Measurements from ENCODE around the gene CADPS2.

CADPS2 gene

DNA sequence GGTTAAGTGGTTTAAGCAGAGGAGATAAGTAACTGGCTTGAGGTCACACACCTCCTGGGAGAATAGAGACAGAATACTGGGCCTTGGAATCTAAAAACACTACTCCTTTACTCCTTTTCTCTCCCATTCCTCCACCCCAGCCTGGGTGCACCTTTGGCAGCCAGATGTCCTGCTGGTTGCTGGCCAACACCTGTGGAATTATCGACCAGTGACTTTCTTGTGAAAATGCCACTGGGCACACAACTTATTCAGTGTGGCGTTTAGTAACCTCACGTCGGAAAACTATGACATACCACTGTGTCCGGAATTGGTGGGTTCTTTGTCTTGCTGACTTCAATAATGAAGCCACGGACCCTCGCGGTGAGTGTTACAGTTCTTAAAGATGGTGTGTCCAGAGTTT lies 213.7 kb downstream of the CADPS2 start:
- Histone ChIP-seq H3F3A (ENCODE audit: low read depth) (no peaks in the 10 kb centered on the region), H3K79me2 (ENCODE audit: insufficient read depth, low read length) (no peaks in the 10 kb centered on the region), H3K4me2 (ENCODE audit: low read depth, low read length, poor library complexity, severe bottlenecking) (no peak overlapping the region), H3K4me3 (ENCODE audit: low read length, poor library complexity, severe bottlenecking) (no peak overlapping the region), H2AFZ (ENCODE audit: low read length) (no peak overlapping the region), H3K9ac (ENCODE audit: low read depth, low read length, poor library complexity, severe bottlenecking) (no peak overlapping the region), H3K36me3 (ENCODE audit: insufficient read depth, low read length) (no peaks in the 10 kb centered on the region), H3K4me1 (ENCODE audit: insufficient read depth, low read length, poor library complexity, severe bottlenecking) (no peaks in the 10 kb centered on the region), H3K9me2 (replicated peaks; ENCODE audit: low read depth, low read length) (no peaks in the 10 kb centered on the region), H3K27me3 (ENCODE audit: insufficient read depth, low read length, poor library complexity, severe bottlenecking) (no peaks in the 10 kb centered on the region), H3K9me3 (ENCODE audit: insufficient read depth, low read depth, low read length) (no peaks in the 10 kb centered on the region; the same call in 1 of the 2 replicates), H4K20me1 (ENCODE audit: insufficient read depth, low read length, poor library complexity, severe bottlenecking) (no peaks in the 10 kb centered on the region)
- TF ChIP-seq EZH2phosphoT487 (IDR thresholded peaks at IDR 0.05; ENCODE audit: borderline replicate concordance), result no peak
- TF ChIP-seq, protein P1, sequence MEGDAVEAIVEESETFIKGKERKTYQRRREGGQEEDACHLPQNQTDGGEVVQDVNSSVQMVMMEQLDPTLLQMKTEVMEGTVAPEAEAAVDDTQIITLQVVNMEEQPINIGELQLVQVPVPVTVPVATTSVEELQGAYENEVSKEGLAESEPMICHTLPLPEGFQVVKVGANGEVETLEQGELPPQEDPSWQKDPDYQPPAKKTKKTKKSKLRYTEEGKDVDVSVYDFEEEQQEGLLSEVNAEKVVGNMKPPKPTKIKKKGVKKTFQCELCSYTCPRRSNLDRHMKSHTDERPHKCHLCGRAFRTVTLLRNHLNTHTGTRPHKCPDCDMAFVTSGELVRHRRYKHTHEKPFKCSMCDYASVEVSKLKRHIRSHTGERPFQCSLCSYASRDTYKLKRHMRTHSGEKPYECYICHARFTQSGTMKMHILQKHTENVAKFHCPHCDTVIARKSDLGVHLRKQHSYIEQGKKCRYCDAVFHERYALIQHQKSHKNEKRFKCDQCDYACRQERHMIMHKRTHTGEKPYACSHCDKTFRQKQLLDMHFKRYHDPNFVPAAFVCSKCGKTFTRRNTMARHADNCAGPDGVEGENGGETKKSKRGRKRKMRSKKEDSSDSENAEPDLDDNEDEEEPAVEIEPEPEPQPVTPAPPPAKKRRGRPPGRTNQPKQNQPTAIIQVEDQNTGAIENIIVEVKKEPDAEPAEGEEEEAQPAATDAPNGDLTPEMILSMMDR (conservative IDR thresholded peaks at IDR 0.05; ENCODE audit: low read length), result no peak

DNA sequence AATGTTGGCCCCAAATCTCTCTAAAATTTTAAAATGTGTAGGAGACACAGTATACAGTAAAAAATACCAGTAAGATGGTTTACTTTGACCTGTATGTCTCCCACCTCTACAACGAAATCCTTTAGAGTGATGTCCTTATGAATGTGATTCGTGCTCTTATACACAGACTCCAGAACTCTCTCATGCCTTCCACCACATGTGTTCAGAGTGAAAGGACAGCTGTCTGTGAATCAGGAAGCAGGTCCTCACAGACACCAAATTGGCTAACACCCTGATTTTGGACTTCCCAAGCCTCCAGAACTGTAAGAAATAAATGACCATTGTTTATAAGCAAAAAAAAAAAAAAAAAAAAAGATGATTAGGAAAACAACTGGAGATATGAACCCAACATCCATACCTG lies 222.5 kb downstream of the CADPS2 start:
- Histone ChIP-seq H3K9me3 (ENCODE audit: insufficient read depth, low read depth, low read length) (no peaks in the 10 kb centered on the region), H3K79me2 (ENCODE audit: insufficient read depth, low read length) (no peaks in the 10 kb centered on the region), H3K4me3 (ENCODE audit: low read length, poor library complexity, severe bottlenecking) (no peak overlapping the region), H3K27me3 (ENCODE audit: insufficient read depth, low read length, poor library complexity, severe bottlenecking) (no peaks in the 10 kb centered on the region), H4K20me1 (ENCODE audit: insufficient read depth, low read length, poor library complexity, severe bottlenecking) (no peaks in the 10 kb centered on the region), H3K9ac (ENCODE audit: low read depth, low read length, poor library complexity, severe bottlenecking) (no peak overlapping the region), H3F3A (ENCODE audit: low read depth) (no peaks in the 10 kb centered on the region), H3K9me2 (replicated peaks; ENCODE audit: low read depth, low read length) (no peaks in the 10 kb centered on the region), H3K4me2 (ENCODE audit: low read depth, low read length, poor library complexity, severe bottlenecking) (no peak overlapping the region), H3K4me1 (ENCODE audit: insufficient read depth, low read length, poor library complexity, severe bottlenecking) (no peaks in the 10 kb centered on the region), H2AFZ (ENCODE audit: low read length) (no peak overlapping the region), H3K36me3 (ENCODE audit: insufficient read depth, low read length) (no peaks in the 10 kb centered on the region)
- no peak for TF ChIP-seq EZH2phosphoT487 (IDR thresholded peaks at IDR 0.05; ENCODE audit: borderline replicate concordance)
- TF ChIP-seq, protein P1 (conservative IDR thresholded peaks at IDR 0.05; ENCODE audit: low read length), result no peak

DNA sequence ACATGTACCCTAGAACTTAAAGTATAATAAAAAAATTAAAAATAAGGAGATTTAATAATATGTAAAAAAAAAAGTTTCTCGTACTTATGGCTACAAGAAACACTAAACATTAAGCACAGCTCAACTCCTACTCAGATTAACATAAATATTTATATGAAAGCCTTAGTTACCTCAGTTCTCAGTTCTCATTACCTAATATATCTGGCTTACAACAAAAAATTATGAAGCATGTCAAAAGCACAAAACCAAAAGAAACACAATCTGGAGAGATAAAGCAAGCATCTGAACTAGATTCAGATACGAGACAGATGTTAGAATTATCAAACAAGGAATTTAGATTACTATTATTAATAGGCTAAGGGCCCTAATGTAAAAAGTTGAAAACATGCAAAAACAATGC lies 227.4 kb downstream of the CADPS2 start:
- Histone ChIP-seq H2AFZ (ENCODE audit: low read length) (no peak overlapping the region), H3F3A (ENCODE audit: low read depth) (no peaks in the 10 kb centered on the region), H3K4me2 (ENCODE audit: low read depth, low read length, poor library complexity, severe bottlenecking) (no peak overlapping the region)

More for the DNA sequence above, 227.4 kb downstream of the CADPS2 start:
- no peaks in the 10 kb centered on the region for H3K9me2 ChIP-seq (replicated peaks; ENCODE audit: low read depth, low read length)
- no peaks in the 10 kb centered on the region for H3K4me1 ChIP-seq (ENCODE audit: insufficient read depth, low read length, poor library complexity, severe bottlenecking)
- no peaks in the 10 kb centered on the region for H4K20me1 ChIP-seq (ENCODE audit: insufficient read depth, low read length, poor library complexity, severe bottlenecking)
- no peaks in the 10 kb centered on the region for H3K9me3 ChIP-seq (ENCODE audit: insufficient read depth, low read depth, low read length)
- no peak overlapping the region for H3K4me3 ChIP-seq (ENCODE audit: low read length, poor library complexity, severe bottlenecking)
- no peaks in the 10 kb centered on the region for H3K79me2 ChIP-seq (ENCODE audit: insufficient read depth, low read length)
- H3K9ac ChIP-seq (ENCODE audit: low read depth, low read length, poor library complexity, severe bottlenecking), result no peak overlapping the region
- TF ChIP-seq, protein P1 (conservative IDR thresholded peaks at IDR 0.05; ENCODE audit: low read length), result no peak
- no peak for TF ChIP-seq EZH2phosphoT487 (IDR thresholded peaks at IDR 0.05; ENCODE audit: borderline replicate concordance)
- no peaks in the 10 kb centered on the region for H3K36me3 ChIP-seq (ENCODE audit: insufficient read depth, low read length)
- H3K27me3 ChIP-seq (ENCODE audit: insufficient read depth, low read length, poor library complexity, severe bottlenecking), result no peaks in the 10 kb centered on the region

Measured in Loucy (cell line).